ENCODE results near the gene SOX13.

DNA sequence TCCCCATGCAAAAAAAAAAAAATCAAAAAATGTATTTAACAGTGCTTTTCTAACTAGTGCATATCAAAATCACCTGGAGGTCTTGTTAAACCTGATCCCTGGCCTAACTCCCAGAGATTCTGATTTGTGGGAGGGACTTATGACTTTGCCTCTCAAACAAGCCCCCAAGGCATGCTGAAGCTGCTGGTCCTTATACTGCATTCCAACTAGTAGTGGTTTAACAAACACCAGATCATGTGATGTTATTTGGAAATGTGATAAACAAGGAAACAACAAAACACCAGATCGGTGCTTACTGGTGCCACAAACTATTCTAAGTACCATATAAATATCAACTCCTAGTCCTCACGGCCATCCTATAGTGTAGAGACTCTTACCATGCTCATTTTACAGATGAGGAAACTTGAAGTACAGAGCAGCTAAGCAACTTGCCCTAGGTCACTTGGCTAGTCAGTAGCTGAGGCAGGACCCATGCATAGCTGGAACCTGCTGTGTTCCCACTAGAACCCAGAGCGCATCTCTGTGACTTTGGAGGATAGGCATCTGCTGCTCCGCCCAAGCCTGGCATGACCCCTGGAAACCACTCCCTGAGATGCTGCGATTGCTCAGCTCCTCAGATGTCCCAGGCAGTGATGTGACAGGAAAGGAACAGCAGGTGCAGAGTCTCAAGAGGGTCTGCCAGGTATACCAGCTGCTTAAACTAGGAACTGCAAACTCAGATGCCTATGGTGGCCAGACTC, 38.1 kb downstream of the SOX13 start:
- TF ChIP-seq POLR2AphosphoS5 (IDR thresholded peaks at IDR 0.05; ENCODE audit: low read depth, low read length): no peak
- no peak for TF ChIP-seq POLR2A (IDR thresholded peaks at IDR 0.05; ENCODE audit: low read depth, low read length)
- TF ChIP-seq TAF1 (IDR thresholded peaks at IDR 0.05; ENCODE audit: low read depth, low read length): no peak
